Measurements from ENCODE around the gene BMS1. TPM values are rescaled to one million over a fixed set of nuclear protein-coding genes. Genes with fewer than 3 reads are reported as not detected.
A peak's percentile ranks its signal among the peaks of the same experiment; 100 is the strongest.
"Not testable (repeated sequence)": the region's sequence is repeated elsewhere in the genome, so short reads cannot be mapped to it uniquely, and the experiment has no call there.

Gene BMS1
- total RNA-seq, 1 experiment from 2014 or later, result 20.6 TPM

DNA sequence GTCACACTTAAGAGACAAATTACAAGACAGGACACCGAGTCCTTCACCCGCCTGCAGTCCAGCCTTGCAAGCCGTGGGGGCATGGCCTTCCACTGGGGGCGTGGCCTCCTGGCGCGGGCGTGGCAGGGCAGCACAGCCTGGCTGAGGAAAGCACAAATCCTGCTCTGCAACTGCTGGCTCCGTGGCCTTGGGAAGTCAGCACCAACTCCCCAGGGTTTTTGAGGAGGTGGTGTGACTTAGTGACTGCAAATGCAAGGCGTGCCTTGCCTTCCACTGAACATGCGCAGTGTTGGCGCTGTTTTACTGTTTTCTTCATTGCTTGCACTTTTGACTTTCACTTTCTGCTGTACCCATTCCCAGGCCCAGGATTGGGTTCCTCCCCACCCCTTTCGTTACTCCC, 12.9 kb upstream of the BMS1 start:
- H3K27me3 ChIP-seq, result no peaks in the 10 kb centered on the region

DNA sequence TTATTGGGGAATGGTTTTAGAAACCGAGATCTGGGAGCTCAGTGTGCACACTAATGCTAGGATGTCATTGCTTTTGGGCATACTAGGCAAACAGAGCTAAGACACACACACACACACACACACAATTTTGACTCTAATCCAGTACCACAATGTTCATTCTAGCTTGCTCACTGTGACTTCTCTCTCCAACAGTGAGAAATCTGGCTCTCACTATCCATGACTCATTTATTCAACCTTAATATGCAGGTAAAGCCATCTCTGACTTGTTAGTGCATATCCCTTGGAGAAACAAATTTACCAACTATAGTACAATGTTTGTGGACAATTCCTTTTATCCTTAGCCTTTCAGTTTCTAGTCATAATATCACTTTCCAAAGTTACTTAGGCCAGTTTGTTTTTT, 5.9 kb upstream of the BMS1 start:
- no peaks in the 10 kb centered on the region for H3K9me3 ChIP-seq
- H3K36me3 ChIP-seq, result no peaks in the 10 kb centered on the region
- 0 out of 2 replicates have a peak, but pooled peaks cover 6% of the 10 kb centered on the region for H3K27me3 ChIP-seq
- no peak for DNase-seq
- no peak overlapping the region for H3K4me3 ChIP-seq

More for the DNA sequence above, 12.9 kb upstream of the BMS1 start:
- peak; percentile 47 for DNase-seq
- no peaks in the 10 kb centered on the region for H3K36me3 ChIP-seq
- no peak overlapping the region for H3K4me3 ChIP-seq
- no peaks in the 10 kb centered on the region for H3K9me3 ChIP-seq

DNA sequence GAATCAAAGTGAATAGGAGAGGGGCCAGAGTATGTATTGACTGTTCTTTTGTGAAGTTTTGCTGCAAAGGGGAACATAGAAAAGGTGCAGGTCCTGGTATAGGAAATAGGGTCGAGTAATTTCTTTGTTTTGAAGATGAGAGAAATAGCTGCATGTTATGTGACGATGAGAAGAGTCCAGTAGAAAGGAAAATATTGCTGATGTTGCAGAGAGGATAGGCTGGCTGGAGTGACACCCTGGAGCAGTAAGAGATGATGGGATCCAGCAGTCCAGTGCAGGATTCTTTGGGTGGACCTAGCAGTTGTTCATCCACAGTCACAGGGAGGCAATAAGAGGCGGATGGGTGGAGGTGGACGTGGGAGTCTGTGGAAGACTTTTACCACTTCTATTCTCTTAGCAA, 2.1 kb upstream of the BMS1 start:
- no peak for DNase-seq
- H3K27me3 ChIP-seq, result 0 out of 2 replicates have a peak, but pooled peaks cover 6% of the 10 kb centered on the region
- no peak overlapping the region for H3K4me3 ChIP-seq
- peaks cover 6% of the 10 kb centered on the region for H3K36me3 ChIP-seq
- no peaks in the 10 kb centered on the region for H3K9me3 ChIP-seq

DNA sequence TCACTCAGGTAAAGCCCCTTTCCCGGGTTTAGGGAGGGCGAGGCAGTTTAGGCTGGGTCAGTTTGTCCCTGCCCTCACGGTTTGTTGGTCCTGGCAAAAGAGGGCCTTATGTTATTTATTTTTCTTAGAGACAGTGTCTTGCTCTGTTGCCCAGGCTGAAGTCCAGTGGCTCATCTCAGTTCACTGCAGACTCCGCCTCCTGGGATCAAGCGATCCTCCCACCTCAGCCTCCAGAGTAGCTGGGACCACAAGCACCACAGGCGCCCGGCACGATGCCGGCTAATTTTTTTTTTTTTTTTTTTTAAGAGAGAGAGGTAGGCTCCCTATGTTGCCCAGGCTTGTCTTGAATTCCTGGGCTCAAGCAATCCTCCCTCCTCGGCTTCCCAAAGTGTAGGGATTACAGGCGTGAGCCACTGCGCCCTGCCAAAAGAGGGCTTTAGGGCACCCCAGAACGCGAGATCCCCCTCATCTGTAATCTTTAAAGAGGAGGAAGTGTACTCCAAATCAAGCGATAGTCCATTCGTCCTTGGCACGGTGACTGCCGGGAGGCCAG, 626 bp upstream of the BMS1 start:
- Histone ChIP-seq H3K4me3 (peak overlapping the region; percentile 99), H3K27me3 (0 out of 2 replicates have a peak, but pooled peaks cover 4% of the 10 kb centered on the region), H3K9me3 (no peaks in the 10 kb centered on the region), H3K36me3 (peaks cover 16% of the 10 kb centered on the region)
- peak; percentile 58 for DNase-seq

DNA sequence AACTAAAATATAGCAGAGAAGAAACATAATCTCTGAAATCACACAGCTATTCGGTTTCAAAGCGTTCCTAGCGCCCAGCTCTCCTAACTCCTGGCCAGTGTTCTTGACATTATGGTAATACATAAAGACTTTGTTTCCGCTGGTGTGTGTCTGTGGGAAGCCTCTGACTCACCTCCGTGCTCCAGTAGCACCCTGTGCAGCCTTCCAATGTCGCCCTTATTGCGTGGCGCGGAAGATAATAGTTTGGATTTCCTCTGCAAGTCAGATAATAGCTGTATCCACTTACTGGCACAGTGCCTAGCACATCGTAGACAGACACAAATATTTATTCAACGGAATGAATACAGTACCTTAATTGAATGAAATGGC, 570 bp downstream of the BMS1 start:
- H3K36me3 ChIP-seq, result peaks cover 26% of the 10 kb centered on the region
- H3K27me3 ChIP-seq, result no peaks in the 10 kb centered on the region
- no peaks in the 10 kb centered on the region for H3K9me3 ChIP-seq
- peak overlapping the region; percentile 99 for H3K4me3 ChIP-seq
- peak; percentile 61 for DNase-seq

DNA sequence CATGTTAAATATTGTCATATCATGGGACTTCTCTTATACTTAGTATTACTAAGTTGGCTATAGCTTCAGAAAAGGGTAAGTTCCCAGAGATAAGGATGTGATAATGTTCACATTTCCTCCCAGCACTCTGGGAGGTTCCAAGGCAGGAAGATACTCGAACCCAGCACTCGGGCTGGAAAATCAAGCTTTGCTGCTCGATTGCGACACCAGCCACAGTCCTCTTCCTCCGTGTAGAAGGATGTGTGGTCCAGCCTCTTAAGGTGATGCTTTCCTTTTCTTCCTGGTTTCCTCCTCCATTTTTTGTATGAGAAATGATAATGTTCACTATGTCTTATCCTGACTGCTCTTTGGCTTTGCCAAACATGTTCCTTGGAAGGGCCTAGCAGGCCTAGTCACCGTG, 3.2 kb downstream of the BMS1 start:
- Histone ChIP-seq H3K27me3 (no peaks in the 10 kb centered on the region), H3K4me3 (no peak overlapping the region), H3K36me3 (peaks cover 35% of the 10 kb centered on the region), H3K9me3 (no peaks in the 10 kb centered on the region)
- no peak for DNase-seq

DNA sequence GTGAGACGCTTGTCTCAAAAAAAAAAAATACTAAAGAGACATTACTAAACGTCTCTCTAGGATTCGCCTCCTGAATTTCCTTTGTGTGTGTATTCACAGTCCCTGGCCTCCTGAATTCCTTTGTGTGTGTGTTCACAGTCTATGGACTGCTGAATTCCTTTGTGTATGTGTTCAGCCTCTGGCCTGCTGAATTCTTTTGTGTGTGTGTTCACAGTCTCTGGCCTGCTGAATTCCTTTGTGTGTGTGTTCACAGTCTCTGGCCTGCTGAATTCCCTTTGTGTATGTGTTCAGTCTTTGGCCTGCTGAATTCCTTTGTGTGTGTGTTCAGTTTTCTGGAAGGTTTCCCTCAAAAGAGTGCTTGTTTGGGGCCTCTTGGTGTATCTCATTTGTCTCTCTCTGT, 8.2 kb downstream of the BMS1 start:
- peaks cover 59% of the 10 kb centered on the region for H3K36me3 ChIP-seq
- no peak overlapping the region for H3K4me3 ChIP-seq
- DNase-seq, result no peak
- no peaks in the 10 kb centered on the region for H3K9me3 ChIP-seq
- H3K27me3 ChIP-seq, result no peaks in the 10 kb centered on the region

DNA sequence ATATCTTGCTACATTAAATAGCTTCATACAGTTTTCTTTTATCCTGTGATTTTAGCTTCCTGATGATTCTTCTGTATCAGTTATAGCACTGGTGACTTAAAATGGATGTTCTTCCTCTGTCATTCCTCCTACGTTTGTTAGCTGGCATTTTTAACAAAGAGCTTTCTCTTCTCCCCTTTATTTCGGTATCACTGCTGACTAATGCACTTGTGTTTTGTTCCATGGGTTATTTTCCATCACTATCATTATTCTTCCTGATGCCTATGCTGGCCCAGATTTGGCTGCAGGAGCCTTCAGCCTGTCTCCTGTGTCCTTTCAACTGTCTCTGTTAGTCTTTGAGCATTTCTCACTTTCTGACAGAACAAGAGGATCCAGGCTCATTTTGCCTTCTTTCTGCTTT, 13.1 kb downstream of the BMS1 start:
- no peak overlapping the region for H3K4me3 ChIP-seq
- peaks cover 77% of the 10 kb centered on the region for H3K36me3 ChIP-seq
- no peaks in the 10 kb centered on the region for H3K9me3 ChIP-seq
- DNase-seq, result no peak
- no peaks in the 10 kb centered on the region for H3K27me3 ChIP-seq

DNA sequence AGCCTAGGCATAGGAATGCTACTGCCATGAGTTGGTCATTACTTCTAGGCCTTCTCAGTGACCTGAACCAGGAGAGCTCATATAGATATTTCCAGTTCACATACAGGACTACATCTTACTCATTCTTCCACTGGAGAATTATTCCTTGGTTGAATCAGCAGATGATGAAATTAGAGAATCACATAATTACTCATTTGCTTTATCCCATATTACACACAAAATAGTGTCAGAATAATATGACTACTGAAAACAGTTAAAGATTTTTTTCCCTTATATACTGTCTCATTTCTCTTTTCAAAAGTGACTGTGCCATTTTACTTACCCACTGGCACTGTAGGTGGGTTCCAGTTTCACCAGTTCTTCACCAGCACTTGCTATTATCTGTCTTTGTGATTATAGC, 18.5 kb downstream of the BMS1 start:
- H3K4me3 ChIP-seq, result no peak overlapping the region
- DNase-seq, result no peak
- H3K36me3 ChIP-seq, result peaks cover 84% of the 10 kb centered on the region
- no peaks in the 10 kb centered on the region for H3K27me3 ChIP-seq
- H3K9me3 ChIP-seq, result no peaks in the 10 kb centered on the region

DNA sequence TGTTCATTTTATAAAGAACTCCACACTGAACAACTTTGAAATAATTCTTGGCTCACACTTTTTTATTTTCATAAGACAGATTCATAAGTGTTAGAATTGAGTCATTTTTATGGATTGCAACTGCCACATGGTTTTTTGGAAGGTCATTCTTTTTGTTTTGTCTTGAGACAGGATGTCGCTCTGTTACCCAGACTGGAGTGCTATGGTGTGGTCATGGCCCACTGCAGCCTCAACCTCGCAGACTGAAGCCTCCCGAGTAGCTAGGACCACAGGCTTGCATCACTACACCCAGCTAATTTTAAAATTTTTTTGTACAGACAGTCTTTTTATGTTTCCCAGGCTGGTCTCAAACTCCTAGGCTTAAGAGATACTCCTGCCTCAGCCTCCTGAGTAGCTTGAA, 20.3 kb downstream of the BMS1 start:
- H3K9me3 ChIP-seq, result no peaks in the 10 kb centered on the region
- no peak for DNase-seq
- no peak overlapping the region for H3K4me3 ChIP-seq
- peaks cover 84% of the 10 kb centered on the region for H3K36me3 ChIP-seq
- no peaks in the 10 kb centered on the region for H3K27me3 ChIP-seq

DNA sequence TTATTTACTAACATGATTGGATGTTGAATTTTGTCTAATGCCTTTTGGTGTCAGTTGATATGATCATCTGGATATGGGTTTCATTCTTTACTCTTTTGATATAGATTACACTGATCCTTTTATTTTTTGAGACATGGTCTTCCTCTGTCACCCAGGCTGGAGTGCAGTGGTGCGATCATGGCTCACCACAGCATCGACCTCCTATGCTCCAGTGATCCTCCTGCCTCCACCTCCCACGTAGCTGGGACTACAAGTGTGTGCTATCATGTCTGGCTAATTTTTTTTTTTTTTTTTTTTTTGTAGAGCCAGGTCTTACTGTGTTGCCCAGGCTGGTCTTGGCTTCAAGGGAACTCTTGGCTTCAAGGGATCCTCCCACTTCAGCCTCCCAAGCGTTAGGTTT, 27.1 kb downstream of the BMS1 start:
- 0 out of 2 replicates have a peak, but pooled peaks cover 9% of the 10 kb centered on the region for H3K9me3 ChIP-seq
- H3K36me3 ChIP-seq, result peaks cover 69% of the 10 kb centered on the region
- H3K27me3 ChIP-seq, result no peaks in the 10 kb centered on the region
- no peak overlapping the region for H3K4me3 ChIP-seq
- no peak for DNase-seq

DNA sequence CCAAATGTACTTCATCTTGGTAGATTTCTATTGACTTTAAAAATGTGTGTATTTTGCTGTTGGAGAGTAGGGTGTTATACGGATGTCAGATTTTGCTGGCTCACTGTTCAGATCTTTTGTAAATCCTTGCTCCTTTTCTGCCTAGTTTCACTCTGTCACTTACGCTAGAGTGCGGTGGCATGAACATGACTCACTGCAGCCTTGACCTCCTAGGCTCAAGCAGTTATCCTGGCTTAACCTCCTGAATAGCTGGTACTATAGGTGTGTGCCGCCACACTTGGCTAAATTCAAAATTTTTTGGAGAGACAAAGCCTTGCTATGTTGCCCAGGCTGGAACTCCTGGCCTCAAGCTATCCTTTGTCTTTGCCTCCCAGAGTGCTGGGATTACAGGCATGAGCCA, 29.4 kb downstream of the BMS1 start:
- H3K27me3 ChIP-seq, result no peaks in the 10 kb centered on the region
- peaks cover 64% of the 10 kb centered on the region for H3K36me3 ChIP-seq
- 0 out of 2 replicates have a peak, but pooled peaks cover 9% of the 10 kb centered on the region for H3K9me3 ChIP-seq
- no peak for DNase-seq
- H3K4me3 ChIP-seq, result no peak overlapping the region

DNA sequence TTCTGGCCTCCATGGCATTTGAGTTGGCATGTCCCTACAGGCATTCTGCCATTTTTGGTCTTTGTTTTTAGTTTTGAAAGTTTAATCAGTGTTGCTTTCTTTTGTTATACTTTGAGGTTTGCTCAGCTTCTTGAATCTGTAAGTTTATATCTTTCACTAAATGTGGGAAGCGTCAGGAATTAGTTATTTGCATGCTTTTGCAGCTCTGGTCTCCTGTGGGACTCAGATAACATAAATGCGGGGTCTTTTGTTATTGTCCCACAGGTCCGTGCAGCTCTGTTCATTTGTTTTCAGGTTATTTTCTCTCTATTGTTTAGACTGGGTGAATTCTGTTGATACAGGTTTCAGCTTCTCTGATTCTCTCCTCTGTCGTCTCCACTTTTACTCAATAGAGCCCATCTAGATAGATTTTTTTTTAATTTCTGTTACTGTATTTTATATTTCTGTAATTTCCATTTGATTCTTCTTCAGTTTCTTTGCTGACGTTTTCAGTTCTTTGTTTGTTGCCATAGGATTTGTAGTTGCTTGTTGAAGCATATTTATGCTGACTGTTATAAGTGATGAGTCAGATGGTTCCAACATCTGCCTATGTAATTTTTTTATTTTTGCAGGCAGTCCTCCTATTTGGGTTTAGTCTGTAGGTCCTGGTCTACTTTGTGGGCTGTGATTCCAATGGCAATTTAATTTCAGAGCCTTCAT, 31.5 kb downstream of the BMS1 start:
- DNase-seq, H3K4me3 ChIP-seq, H3K9me3 ChIP-seq, H3K27me3 ChIP-seq: not testable (repeated sequence)
- peaks cover 55% of the 10 kb centered on the region for H3K36me3 ChIP-seq

DNA sequence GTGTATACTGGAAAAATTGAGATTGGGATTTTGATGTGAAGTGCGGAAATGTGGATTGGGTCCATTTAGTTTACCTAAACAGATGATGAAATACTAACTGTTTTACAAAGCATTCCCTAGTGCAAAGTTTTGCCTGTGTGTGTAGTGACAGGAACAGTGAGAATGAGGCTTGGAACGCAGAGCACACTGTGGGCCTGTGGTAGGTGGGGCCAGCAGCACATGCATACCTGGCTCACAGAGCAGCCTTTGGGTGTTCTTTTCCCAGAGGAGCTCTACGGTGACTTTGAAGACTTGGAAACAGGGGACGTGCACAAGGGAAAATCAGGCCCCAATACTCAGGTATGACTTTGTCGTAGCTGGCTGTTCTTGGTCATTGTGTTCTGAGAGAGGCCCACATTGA, 33.7 kb downstream of the BMS1 start:
- not testable (repeated sequence) for H3K4me3 ChIP-seq, H3K27me3 ChIP-seq, DNase-seq, H3K9me3 ChIP-seq
- peaks cover 46% of the 10 kb centered on the region for H3K36me3 ChIP-seq

DNA sequence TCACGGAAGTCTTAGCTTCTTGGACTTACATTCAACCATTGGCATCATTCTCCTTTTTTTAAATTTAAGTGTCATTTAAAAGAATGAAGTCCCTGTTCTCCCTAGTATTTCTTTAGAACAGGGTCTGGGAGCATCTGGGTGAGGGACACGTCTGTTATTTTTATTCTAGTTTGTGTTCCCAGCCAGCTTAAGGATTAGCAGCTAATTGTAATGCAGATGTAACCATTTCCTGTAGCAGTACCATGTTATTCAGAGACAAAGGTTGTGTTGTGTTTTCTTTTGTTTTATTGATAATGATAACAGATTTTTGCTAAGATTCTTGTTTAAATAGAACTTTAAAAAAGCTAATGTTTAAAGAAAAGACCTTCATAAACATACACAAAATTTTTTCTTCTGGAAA, 34.3 kb downstream of the BMS1 start:
- no peak overlapping the region for H3K4me3 ChIP-seq
- DNase-seq, result no peak
- 0 out of 2 replicates have a peak, but pooled peaks cover 7% of the 10 kb centered on the region for H3K9me3 ChIP-seq
- peaks cover 46% of the 10 kb centered on the region for H3K36me3 ChIP-seq
- no peaks in the 10 kb centered on the region for H3K27me3 ChIP-seq

DNA sequence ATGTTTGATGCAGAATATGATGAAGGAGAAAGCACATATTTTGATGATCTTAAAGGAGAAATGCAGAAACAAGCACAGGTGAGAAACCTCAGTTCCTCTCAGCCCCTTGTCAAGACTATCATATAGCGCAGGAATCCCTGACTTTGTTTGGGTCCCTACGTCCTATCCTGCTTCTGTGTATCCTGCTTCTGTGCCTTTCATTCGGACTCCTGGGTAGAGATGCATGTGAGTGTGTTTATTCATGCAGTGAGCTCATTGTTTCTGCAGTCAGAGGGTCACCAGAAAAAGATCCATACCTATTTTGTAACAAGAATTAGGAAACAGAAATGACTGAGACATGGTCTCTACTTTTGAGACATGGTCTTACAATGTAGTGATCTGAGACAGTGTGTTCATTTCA, 34.8 kb downstream of the BMS1 start:
- not testable (repeated sequence) for H3K4me3 ChIP-seq, DNase-seq, H3K9me3 ChIP-seq, H3K27me3 ChIP-seq
- peaks cover 44% of the 10 kb centered on the region for H3K36me3 ChIP-seq

DNA sequence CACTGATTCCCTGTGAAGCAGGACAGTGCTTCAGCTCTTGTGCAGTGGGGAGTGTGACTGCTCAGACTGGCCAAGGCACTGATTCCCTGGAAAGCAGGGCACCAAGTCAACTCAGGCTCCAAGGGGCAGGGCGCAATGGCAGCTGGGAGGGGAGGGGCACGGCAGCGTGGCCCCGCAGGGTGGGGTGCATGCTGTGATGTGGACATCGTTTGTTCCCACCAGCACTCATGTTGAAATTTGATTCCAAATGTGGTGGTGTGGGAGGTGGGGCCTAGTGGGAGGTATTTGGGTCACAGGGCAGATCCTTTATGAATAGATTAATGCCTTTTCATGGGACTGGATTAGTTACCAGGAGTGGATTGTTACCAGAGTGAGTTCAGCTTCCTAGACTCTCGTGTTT, 44.2 kb downstream of the BMS1 start:
- not testable (repeated sequence) for DNase-seq, H3K27me3 ChIP-seq
- H3K36me3 ChIP-seq, result peaks cover 47% of the 10 kb centered on the region

DNA sequence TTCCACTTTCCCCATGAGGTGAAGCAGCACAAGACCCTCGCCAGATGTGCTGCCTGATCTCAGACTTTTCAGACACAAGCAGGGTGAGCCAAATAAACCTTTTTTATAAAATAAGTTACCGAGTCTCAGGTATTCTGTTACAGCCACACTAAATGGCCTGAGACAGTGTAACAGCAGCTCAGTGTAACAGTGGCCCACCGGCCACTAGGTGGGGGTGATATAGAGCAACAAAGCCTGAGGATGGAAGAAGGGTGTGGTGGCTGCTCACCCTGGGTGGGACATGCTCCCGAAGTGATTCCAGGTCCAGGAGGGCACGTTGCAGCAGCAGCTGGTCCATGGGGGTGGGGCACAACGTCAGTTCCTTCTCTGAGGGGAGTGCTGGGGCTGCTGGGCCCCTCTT, 44.6 kb downstream of the BMS1 start:
- Histone ChIP-seq H3K27me3 (no peaks in the 10 kb centered on the region), H3K9me3 (no peaks in the 10 kb centered on the region), H3K4me3 (no peak overlapping the region), H3K36me3 (peaks cover 45% of the 10 kb centered on the region)
- DNase-seq, result no peak

More for the DNA sequence above, 44.2 kb downstream of the BMS1 start:
- not testable (repeated sequence) for H3K9me3 ChIP-seq, H3K4me3 ChIP-seq

Measured in MG63 (cell line).